HG03039 (cell line): ENCODE data around the gene TEKT5.

Experiments
- ATAC-seq: cut with Tn5 transposase; IDR thresholded peaks from one replicate; pipeline ENCODE4 v1.9.1; 2021; ENCODE audit warnings: mild to moderate bottlenecking, moderate library complexity; ENCODE audit not compliant: unreplicated experiment

The TEKT5 gene

GRCh38 chr16:10581507-10581906, 113.2 kb downstream of the TEKT5 start:
- no peak for ATAC-seq

GRCh38 chr16:10580883-10581247, 113.9 kb downstream of the TEKT5 start:
- ATAC-seq, result no peak

GRCh38 chr16:10579965-10580882, 114.5 kb downstream of the TEKT5 start, which contains the start of gene EMP2:
TSS of gene EMP2 (minus strand) at chr16:10580598. CDS start at chr16:10547617, 32,981 bp downstream.
- no peak for ATAC-seq

GRCh38 chr16:10579575-10579964, 115.2 kb downstream of the TEKT5 start:
- no peak for ATAC-seq

GRCh38 chr16:10578474-10579316, 116.0 kb downstream of the TEKT5 start:
- no peak for ATAC-seq
